ENCODE measurements around the gene ADAM11.
A peak's percentile ranks its signal among the peaks of the same experiment; 100 is the strongest.
"Not testable (repeated sequence)": the region's sequence is repeated elsewhere in the genome, so short reads cannot be mapped to it uniquely, and the experiment has no call there.

ADAM11 gene

GRCh38 chr17:44798356-44798755 lies 39.6 kb downstream of the ADAM11 start:
- DNase-seq, result no peak

DNA sequence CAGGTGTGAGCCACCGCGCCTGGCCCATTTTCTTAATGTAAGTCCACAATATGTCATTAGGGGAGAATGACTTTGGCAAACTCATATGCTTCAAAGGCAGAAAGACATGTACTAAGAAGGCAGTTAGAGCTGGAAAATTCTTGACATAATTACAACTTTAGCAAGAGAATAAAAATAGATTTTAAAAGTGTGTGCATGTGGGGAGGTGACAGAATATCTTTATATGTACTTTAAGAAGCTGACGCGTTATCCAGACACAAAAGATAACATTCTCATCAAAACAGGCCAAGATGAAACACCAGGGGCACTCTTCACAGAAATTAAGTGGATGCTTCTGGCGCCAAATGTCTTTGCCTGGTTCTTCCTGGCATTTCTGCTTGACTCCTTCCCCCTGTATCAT lies 43.1 kb downstream of the ADAM11 start:
- no peak for DNase-seq

- peak; percentile 56 for DNase-seq
Measured at GRCh38 chr17:44804302-44805089, 45.7 kb downstream of the ADAM11 start.

DNA sequence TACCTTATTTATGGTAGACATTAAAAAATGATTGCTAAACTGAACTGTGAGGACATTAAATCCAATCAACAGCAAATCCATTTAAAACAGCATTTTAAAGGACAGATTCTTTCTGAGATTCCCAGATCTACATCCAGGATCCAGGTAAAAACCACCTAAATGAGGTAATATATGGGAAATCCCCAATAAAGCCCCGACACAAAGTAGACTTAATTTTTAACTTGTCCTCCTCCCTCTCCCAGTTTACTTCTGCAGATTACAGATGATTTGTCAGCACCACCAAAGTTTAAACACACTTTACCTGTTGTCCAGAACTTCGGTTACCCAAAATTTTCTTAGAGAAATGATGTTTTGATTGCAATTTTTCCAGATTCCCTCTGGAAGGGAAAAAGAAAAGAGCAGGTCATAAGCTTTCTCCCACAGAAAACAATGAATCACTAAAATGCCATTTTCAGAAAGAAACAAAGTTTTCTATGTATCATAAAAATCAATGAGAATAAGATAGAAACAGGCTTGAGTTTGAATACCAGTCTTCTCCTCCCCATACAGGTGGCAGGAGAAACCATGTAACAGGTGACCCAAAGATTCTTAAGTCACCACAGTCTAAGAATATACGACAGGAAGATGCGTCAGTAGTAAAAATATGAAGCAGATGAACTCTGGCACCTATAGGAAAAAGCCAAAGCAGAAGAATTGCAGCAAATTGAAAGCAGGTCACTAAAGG lies 48.5 kb downstream of the ADAM11 start:
- DNase-seq, result no peak

GRCh38 chr17:44807817-44808155 lies 49.0 kb downstream of the ADAM11 start:
- no peak for DNase-seq

DNA sequence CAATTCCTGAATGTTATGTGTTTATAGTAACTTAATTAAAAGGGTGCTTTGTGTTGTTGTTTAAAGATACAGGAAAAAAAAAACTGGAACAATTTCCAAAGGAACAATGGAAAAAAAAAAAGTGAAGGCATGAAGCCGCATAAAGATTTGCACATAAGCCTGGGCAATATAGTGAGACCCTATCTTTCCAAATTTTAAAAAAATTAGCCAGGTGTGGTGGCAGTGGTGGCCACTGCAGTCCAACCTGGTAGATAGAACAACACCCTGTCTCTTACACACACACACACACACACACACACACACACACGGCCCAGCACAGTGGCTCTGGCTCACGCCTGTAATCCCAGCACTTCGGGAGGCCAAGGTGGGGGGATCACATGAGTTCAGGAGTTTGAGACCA lies 49.4 kb downstream of the ADAM11 start:
- DNase-seq, result no peak

DNA sequence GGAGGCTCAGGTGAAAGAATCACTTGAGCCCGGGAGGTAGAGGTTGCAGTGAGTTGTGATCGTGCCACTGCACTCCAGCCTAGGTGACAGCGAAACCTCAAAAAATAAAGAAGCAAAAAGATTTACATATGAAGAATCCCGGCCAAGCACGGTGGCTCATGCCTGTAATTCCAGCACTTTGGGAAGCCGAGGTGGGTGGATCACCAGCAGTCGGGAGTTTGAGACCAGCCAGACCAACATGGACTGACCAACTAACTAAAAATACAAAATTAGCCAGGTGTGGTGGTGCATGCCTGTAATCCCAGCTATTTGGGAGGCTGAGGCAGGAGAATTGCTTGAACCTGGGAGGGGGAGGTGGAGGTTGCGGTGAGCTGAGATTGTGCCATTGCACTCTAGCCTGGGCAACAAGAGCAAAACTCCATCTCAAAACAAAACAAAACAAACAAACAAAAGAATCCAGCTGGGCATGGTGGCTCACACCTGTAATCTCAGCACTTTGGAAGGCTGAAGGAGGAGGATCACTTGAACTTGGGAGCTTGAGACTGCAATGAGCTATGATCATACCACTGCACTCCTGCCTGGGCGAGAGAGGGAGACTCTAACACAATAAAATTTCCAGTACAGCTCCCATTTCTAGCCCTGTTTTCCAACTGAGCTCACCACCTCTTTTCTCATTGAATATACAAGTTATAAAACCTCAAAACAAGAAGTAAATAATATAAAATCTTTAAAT lies 50.0 kb downstream of the ADAM11 start:
- not testable (repeated sequence) for DNase-seq

GRCh38 chr17:44812263-44812662 lies 53.5 kb downstream of the ADAM11 start:
- no peak for DNase-seq

DNA sequence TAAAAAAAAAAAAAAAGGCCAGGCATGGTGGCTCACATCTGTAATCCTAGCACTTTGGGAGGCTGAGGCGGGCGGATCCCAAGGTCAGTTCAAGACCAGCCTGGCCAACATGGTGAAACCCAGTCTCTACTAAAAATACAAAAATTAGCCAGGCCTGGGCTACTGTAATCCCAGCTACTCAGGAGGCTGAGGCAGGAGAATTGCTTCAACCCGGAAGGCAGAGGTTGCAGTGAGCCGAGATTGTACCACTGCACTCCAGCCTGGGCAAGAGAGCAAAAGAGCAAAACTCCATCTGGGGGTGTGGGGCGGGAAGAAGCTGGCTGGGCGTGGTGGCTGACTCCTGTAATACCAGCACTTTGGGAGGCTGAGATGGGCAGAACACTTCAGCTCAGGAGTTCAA lies 59.7 kb downstream of the ADAM11 start:
- not testable (repeated sequence) for DNase-seq

DNA sequence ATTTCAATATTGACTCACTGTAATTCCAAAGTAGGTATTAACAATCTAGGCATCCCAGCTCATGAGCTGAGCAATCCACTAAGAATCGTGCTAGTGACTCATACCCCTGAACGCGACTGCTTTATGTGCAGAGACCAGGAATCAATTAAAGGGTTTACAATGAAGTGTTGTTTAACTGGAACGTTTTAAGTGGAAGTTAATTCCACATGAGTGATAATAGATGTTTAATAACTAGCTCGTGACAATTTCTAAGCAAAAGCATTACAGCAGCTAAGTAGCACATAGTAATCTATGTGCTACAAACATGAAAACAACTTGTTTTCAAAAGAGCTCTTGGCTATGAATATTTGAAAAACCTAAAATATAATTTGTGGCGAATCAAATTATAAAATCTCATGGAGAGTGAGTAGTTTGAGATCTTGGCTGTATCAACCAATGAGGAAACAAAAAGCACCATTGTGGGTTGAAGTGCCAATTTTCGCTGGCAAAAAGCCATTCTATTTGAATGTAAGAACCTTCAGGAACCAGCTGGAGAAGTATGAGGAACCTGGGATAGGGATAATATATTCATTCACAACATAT lies 61.9 kb downstream of the ADAM11 start:
- no peak for DNase-seq

GRCh38 chr17:44825236-44825635 lies 66.4 kb downstream of the ADAM11 start:
- not testable (repeated sequence) for DNase-seq

- DNase-seq, result no peak
Measured at GRCh38 chr17:44826123-44826790, 67.5 kb downstream of the ADAM11 start.

DNA sequence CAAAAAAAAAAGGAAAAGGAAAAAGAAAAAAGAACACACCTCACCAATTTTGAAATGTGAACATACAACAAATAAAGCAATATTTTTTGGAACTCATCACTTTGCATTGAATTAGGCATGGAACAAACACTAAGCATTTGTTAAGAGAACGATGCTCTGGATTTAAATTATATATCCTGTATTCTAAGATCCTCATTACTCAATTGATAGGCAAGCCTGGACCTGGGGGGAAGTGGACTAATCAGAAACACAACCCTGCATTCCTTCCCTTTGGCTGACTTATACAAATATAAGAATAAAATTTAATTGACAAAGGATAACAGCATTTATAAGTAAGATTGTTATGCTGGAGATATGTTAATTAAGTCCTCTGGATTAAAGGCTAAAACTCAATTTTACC lies 69.1 kb downstream of the ADAM11 start:
- no peak for DNase-seq

DNA sequence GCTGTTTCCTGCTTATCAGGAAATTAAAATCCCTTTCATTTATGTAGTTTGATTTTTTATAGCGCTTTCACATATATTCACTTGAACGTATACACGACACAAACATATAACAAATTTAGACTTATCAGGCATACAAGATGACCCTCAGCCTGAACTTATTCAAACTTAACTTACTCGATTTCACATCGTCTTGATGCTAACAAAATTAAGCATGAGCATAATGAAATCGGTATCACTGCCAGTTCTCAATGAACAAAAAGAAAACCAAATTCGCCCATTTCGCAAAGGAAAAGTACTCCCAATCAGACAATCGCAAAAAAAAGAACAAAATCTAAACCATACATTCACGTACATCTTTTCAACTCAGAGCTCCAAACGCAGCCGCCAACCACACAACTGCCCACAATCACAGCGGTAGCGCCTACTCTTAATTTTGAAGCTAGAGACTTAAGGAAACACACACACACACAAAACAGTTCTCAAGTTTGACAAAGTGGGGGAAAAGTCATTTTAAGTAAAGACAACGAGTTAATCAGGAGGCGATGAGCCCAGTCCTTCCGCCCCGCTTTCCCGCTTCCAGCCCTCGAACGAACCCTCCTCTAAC lies 70.2 kb downstream of the ADAM11 start:
- peak; percentile 57 for DNase-seq

DNA sequence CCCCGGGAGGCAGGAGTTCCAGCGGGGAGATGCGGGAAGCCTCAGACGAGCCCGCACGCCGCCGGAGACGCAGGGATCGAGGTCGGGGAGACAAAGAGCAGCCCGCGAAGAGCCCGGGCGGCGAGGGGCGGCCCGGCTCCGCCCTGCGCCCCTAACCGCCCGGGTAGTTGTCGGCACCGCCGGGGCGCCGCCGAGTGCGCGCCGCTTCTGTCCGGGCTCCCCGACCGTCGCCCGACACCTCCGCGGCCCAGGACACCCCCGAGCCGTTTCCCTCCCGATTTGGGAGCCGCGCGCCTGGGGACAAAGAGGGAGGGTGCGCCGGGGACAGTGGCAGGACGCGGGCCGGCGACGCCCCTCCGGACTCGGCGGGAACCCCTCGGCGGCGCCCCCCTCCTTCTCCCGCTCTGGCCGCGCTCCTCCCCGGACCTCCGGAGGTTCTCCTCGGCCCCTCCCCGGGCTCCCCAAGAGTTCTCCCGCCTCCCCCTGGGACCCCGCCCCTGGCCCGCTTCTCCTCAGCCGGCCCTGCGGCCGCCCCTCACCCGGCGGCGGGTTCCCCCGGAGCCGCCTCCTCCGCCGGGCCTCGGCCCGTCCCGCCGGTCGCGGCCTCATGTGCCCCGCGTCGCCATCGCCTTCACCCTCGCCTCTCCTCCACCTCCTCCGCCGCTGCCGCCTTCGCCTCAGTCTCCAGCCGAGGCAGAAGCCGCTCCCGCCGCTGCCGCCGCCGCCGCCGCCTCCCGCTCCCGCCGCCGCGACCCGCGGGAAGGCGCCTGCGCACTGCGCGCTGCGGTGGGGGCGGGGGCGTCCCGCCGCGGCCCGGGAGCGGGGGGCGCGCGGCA lies 71.0 kb downstream of the ADAM11 start, which contains the start of gene GJC1:
Gene GJC1, minus strand, starts transcription at position 765 of the 836 bp plus-strand sequence. CDS start 24,470 bp downstream, outside the sequence.
- peak; percentile 76 for DNase-seq

GRCh38 chr17:44830359-44831288 lies 71.8 kb downstream of the ADAM11 start:
- peak; percentile 63 for DNase-seq

DNA sequence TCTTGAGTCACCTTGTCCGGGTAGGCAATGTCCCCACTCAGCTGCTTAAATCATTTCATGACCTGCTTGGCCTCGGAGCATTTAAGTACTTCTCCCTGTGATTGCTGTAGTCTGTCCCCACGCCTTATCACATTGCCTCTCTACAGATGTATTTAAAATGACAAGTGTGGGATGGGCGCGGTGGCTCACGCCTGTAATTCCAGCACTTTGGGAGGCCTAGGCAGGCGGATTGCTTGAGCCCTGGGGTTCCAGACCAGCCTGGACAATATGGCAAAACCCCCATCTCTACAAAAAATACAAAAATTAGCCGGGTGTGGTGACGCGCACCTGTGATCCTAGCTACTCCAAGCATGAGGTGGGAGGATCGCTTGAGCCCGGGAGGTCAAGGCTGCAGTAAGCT lies 72.6 kb downstream of the ADAM11 start:
- no peak for DNase-seq
